ENCODE data around the gene IRF8. TPM values are rescaled to one million over a fixed set of nuclear protein-coding genes. Genes with fewer than 3 reads are reported as not detected.

IRF8 gene
- total and polyA plus RNA-seq, 5 donors from 2014 or later: 0.78 to 4.4 (median 3.8) TPM

- no peaks in the 10 kb centered on the region for H3K9me3 ChIP-seq (ENCODE audit: control insufficient read depth in 2 of 2, low read length in 2 of 2)
- DNase-seq (no peak), ATAC-seq (ENCODE audit: low read depth in 2 of 2) (no peak)
- no peaks in the 10 kb centered on the region for H3K4me1 ChIP-seq (ENCODE audit: control insufficient read depth, insufficient read depth, low read length, poor library complexity, severe bottlenecking)
- no peak overlapping the region for H3K4me3 Mint-ChIP-seq
- H3K27ac Mint-ChIP-seq: no peak overlapping the region
- H3K27ac ChIP-seq (ENCODE audit: insufficient read depth, low read length, poor library complexity, severe bottlenecking): no peak overlapping the region
- peaks cover 0 to 2% (median 0%) of the 10 kb centered on the region in 7 donors for H3K9me3 Mint-ChIP-seq
- no peaks in the 10 kb centered on the region for H3K27me3 ChIP-seq (ENCODE audit: control insufficient read depth, insufficient read depth, low read length)
- no peaks in the 10 kb centered on the region for H3K27me3 Mint-ChIP-seq
- no peaks in the 10 kb centered on the region for H3K4me1 Mint-ChIP-seq
- H3K4me3 ChIP-seq (ENCODE audit: low read depth, low read length): no peak overlapping the region
- H3K36me3 ChIP-seq (ENCODE audit: control insufficient read depth, insufficient read depth, low read length): no peaks in the 10 kb centered on the region
- H3K36me3 Mint-ChIP-seq: peaks cover 6% of the 10 kb centered on the region
Measured at GRCh38 chr16:85919271-85920267, 20.6 kb downstream of the IRF8 start.

- H3K4me3 ChIP-seq (ENCODE audit: low read depth, low read length): no peak overlapping the region
Measured at GRCh38 chr16:85921026-85921425, 22.1 kb downstream of the IRF8 start.

GRCh38 chr16:85923153-85924021, 24.4 kb downstream of the IRF8 start:
- Histone ChIP-seq H3K4me1 (ENCODE audit: control insufficient read depth, insufficient read depth, low read length, poor library complexity, severe bottlenecking) (no peaks in the 10 kb centered on the region), H3K9me3 (ENCODE audit: control insufficient read depth in 2 of 2, low read length in 2 of 2) (no peaks in the 10 kb centered on the region), H3K27me3 (ENCODE audit: control insufficient read depth, insufficient read depth, low read length) (no peaks in the 10 kb centered on the region), H3K27ac (ENCODE audit: insufficient read depth, low read length, poor library complexity, severe bottlenecking) (no peak overlapping the region), H3K36me3 (ENCODE audit: control insufficient read depth, insufficient read depth, low read length) (no peaks in the 10 kb centered on the region), H3K4me3 (ENCODE audit: low read depth, low read length) (no peak overlapping the region)
- peaks cover 0 to 2% (median 0%) of the 10 kb centered on the region in 7 donors for H3K9me3 Mint-ChIP-seq
- H3K4me1 Mint-ChIP-seq: no peaks in the 10 kb centered on the region
- peaks cover 4% of the 10 kb centered on the region for H3K27me3 Mint-ChIP-seq
- no peak for DNase-seq
- ATAC-seq (ENCODE audit: low read depth in 2 of 2): no peak
- H3K36me3 Mint-ChIP-seq: peaks cover 6% of the 10 kb centered on the region
- no peak overlapping the region for H3K4me3 Mint-ChIP-seq
- no peak overlapping the region for H3K27ac Mint-ChIP-seq

More at GRCh38 chr16:85921026-85921425, 22.1 kb downstream of the IRF8 start:
- Mint-ChIP-seq H3K9me3 (peaks cover 0 to 2% (median 0%) of the 10 kb centered on the region in 7 donors), H3K36me3 (peaks cover 6% of the 10 kb centered on the region), H3K4me3 (no peak overlapping the region), H3K27me3 (no peaks in the 10 kb centered on the region), H3K4me1 (no peaks in the 10 kb centered on the region), H3K27ac (no peak overlapping the region)
- ATAC-seq (ENCODE audit: low read depth in 2 of 2): no peak
- Histone ChIP-seq H3K27me3 (ENCODE audit: control insufficient read depth, insufficient read depth, low read length) (no peaks in the 10 kb centered on the region), H3K4me1 (ENCODE audit: control insufficient read depth, insufficient read depth, low read length, poor library complexity, severe bottlenecking) (no peaks in the 10 kb centered on the region), H3K36me3 (ENCODE audit: control insufficient read depth, insufficient read depth, low read length) (no peaks in the 10 kb centered on the region), H3K9me3 (ENCODE audit: control insufficient read depth in 2 of 2, low read length in 2 of 2) (no peaks in the 10 kb centered on the region), H3K27ac (ENCODE audit: insufficient read depth, low read length, poor library complexity, severe bottlenecking) (no peak overlapping the region)
- no peak for DNase-seq

DNA sequence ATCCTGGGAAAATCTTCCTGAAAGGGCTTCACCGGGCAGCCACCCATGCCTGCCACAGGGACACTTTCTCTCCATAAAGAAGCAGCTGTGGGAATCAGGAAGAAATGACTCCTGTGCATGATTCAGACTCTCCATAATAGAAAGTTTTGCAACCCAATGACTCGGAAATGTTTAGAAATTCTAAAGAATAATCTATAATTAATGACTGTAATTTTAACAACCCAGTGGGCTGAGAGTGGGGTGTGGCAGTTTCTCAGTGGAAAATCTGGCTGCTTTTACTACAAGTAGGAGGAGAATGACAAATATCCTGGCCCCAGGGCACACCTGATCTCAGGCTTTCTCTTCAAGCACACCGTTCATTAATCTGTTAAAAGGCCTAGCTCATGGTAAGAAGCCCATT, 25.7 kb downstream of the IRF8 start:
- Mint-ChIP-seq H3K4me3 (no peak overlapping the region), H3K36me3 (peaks cover 6% of the 10 kb centered on the region), H3K9me3 (peaks cover 0 to 2% (median 0%) of the 10 kb centered on the region in 7 donors), H3K27ac (no peak overlapping the region), H3K4me1 (no peaks in the 10 kb centered on the region), H3K27me3 (peaks cover 4% of the 10 kb centered on the region)
- Histone ChIP-seq H3K27me3 (ENCODE audit: control insufficient read depth, insufficient read depth, low read length) (no peaks in the 10 kb centered on the region), H3K4me1 (ENCODE audit: control insufficient read depth, insufficient read depth, low read length, poor library complexity, severe bottlenecking) (no peaks in the 10 kb centered on the region), H3K27ac (ENCODE audit: insufficient read depth, low read length, poor library complexity, severe bottlenecking) (no peak overlapping the region), H3K36me3 (ENCODE audit: control insufficient read depth, insufficient read depth, low read length) (no peaks in the 10 kb centered on the region), H3K4me3 (ENCODE audit: low read depth, low read length) (no peak overlapping the region), H3K9me3 (ENCODE audit: control insufficient read depth in 2 of 2, low read length in 2 of 2) (no peaks in the 10 kb centered on the region)
- ATAC-seq (ENCODE audit: low read depth in 2 of 2) (no peak), DNase-seq (no peak)

- no peaks in the 10 kb centered on the region for H3K4me1 Mint-ChIP-seq
- Histone ChIP-seq H3K4me1 (ENCODE audit: control insufficient read depth, insufficient read depth, low read length, poor library complexity, severe bottlenecking) (no peaks in the 10 kb centered on the region), H3K27ac (ENCODE audit: insufficient read depth, low read length, poor library complexity, severe bottlenecking) (no peak overlapping the region), H3K4me3 (ENCODE audit: low read depth, low read length) (no peak overlapping the region), H3K36me3 (ENCODE audit: control insufficient read depth, insufficient read depth, low read length) (no peaks in the 10 kb centered on the region), H3K27me3 (ENCODE audit: control insufficient read depth, insufficient read depth, low read length) (no peaks in the 10 kb centered on the region), H3K9me3 (ENCODE audit: control insufficient read depth in 2 of 2, low read length in 2 of 2) (no peaks in the 10 kb centered on the region)
- DNase-seq (no peak), ATAC-seq (ENCODE audit: low read depth in 2 of 2) (no peak)
- no peaks in the 10 kb centered on the region for H3K36me3 Mint-ChIP-seq
- H3K27ac Mint-ChIP-seq: no peak overlapping the region
- H3K9me3 Mint-ChIP-seq: peaks cover 0 to 2% (median 0%) of the 10 kb centered on the region in 7 donors
- H3K27me3 Mint-ChIP-seq: peaks cover 4% of the 10 kb centered on the region
- H3K4me3 Mint-ChIP-seq: no peak overlapping the region
Measured at GRCh38 chr16:85926370-85926769, 27.4 kb downstream of the IRF8 start.

DNA sequence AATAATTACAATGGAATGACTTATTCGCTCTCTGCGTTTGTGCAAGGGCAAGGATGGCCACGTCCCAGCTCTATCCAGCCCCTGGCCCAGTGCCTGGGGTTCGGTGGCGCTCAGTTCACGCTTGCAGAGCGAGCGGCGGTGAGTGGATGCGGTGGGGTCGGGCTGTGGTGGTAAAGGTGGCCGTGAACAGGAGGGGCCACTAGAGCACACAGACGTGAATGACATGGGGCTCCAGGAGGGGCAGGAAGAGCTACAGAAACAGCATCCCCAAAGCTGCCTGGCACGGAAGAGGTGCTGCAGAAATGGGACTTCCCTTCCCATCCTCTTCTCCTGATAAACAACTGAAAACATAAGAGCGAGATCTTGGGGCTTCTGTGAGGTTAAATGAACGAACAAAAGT, 28.4 kb downstream of the IRF8 start:
- Mint-ChIP-seq H3K36me3 (no peaks in the 10 kb centered on the region), H3K4me1 (no peaks in the 10 kb centered on the region), H3K27ac (peak overlapping the region in 1 of 3 donors; percentile 45), H3K4me3 (peak overlapping the region in 1 of 4 donors; percentile 38), H3K9me3 (peaks cover 0 to 2% (median 0%) of the 10 kb centered on the region in 7 donors), H3K27me3 (peaks cover 4% of the 10 kb centered on the region)
- DNase-seq (no peak), ATAC-seq (ENCODE audit: low read depth in 2 of 2) (no peak)
- Histone ChIP-seq H3K27ac (ENCODE audit: insufficient read depth, low read length, poor library complexity, severe bottlenecking) (no peak overlapping the region), H3K4me3 (ENCODE audit: low read depth, low read length) (no peak overlapping the region), H3K27me3 (ENCODE audit: control insufficient read depth, insufficient read depth, low read length) (no peaks in the 10 kb centered on the region), H3K36me3 (ENCODE audit: control insufficient read depth, insufficient read depth, low read length) (no peaks in the 10 kb centered on the region), H3K9me3 (ENCODE audit: control insufficient read depth in 2 of 2, low read length in 2 of 2) (no peaks in the 10 kb centered on the region), H3K4me1 (ENCODE audit: control insufficient read depth, insufficient read depth, low read length, poor library complexity, severe bottlenecking) (no peaks in the 10 kb centered on the region)

- ATAC-seq (ENCODE audit: low read depth in 2 of 2): no peak
- H3K9me3 Mint-ChIP-seq: peaks cover 0 to 2% (median 0%) of the 10 kb centered on the region in 7 donors
- peaks cover 4% of the 10 kb centered on the region for H3K27me3 Mint-ChIP-seq
- H3K27ac ChIP-seq (ENCODE audit: insufficient read depth, low read length, poor library complexity, severe bottlenecking): no peak overlapping the region
- H3K36me3 Mint-ChIP-seq: no peaks in the 10 kb centered on the region
- no peak overlapping the region for H3K4me3 Mint-ChIP-seq
- H3K4me3 ChIP-seq (ENCODE audit: low read depth, low read length): no peak overlapping the region
- H3K27me3 ChIP-seq (ENCODE audit: control insufficient read depth, insufficient read depth, low read length): no peaks in the 10 kb centered on the region
- H3K27ac Mint-ChIP-seq: peak overlapping the region in 2 of 3 donors; percentile 45 to 47
- DNase-seq: no peak
- no peaks in the 10 kb centered on the region for H3K4me1 Mint-ChIP-seq
- no peaks in the 10 kb centered on the region for H3K9me3 ChIP-seq (ENCODE audit: control insufficient read depth in 2 of 2, low read length in 2 of 2)
- no peaks in the 10 kb centered on the region for H3K36me3 ChIP-seq (ENCODE audit: control insufficient read depth, insufficient read depth, low read length)
- H3K4me1 ChIP-seq (ENCODE audit: control insufficient read depth, insufficient read depth, low read length, poor library complexity, severe bottlenecking): no peaks in the 10 kb centered on the region
Measured at GRCh38 chr16:85927959-85928358, 29.0 kb downstream of the IRF8 start.

Measured in CD4-positive, CD25-positive, alpha-beta regulatory T cell (primary cell).